Mammary epithelial cell (primary cell): ENCODE results near the gene VNN1.
A peak's percentile ranks its signal among the peaks of the same experiment; 100 is the strongest.

Experiments
- CTCF ChIP-seq, 2 donors: IDR thresholded peaks in 1 of 2; conservative IDR thresholded peaks in 1 of 2; 2 replicates each; pipeline ENCODE4 v1.5.1; 2011 to 2012; ENCODE audit warnings: inconsistent platforms in 2 of 2, low read length in 2 of 2, mild to moderate bottlenecking in 2 of 2, control low read depth in 1 of 2, low read depth in 1 of 2; ENCODE audit not compliant: insufficient read depth in 1 of 2; ENCODE audit errors: extremely low read depth in 1 of 2
- EZH2 ChIP-seq: IDR thresholded peaks from 2 replicates; pipeline ENCODE4 v1.6.1; 2012; ENCODE audit warnings: low read length, inconsistent platforms, borderline replicate concordance

GRCh38 chr6:132669690-132670291, 44.1 kb downstream of the VNN1 start:
- TF ChIP-seq CTCF (conservative IDR thresholded peaks at IDR 0.05 in 1 of 2, IDR thresholded peaks at IDR 0.05 in 1 of 2; ENCODE audit: extremely low read depth in 1 of 2, insufficient read depth in 1 of 2, low read depth in 1 of 2, low read length in 2 of 2) (peak; percentile 44 to 45), EZH2 (no peak)
